Neutrophil (primary cell): Measurements from ENCODE around the gene LIPE.

Source experiments
- H3K27ac ChIP-seq: fragments of 200-600 bp; sonication (generic); 2 replicates; pipeline ENCODE4 v1.5.1; 2016; ENCODE audit warnings: mild to moderate bottlenecking, moderate library complexity
- H3K27me3 ChIP-seq: fragments of 200-600 bp; sonication (generic); 2 replicates; pipeline ENCODE4 v1.6.0; 2016; ENCODE audit warnings: mild to moderate bottlenecking
- H3K36me3 ChIP-seq: fragments of 200-600 bp; sonication (generic); 2 replicates; pipeline ENCODE4 v1.5.1; 2017
- H3K4me1 ChIP-seq, 2 experiments: fragments of 200-600 bp in 1 of 2; sonication (generic) in 1 of 2; 1 replicate in 1 of 2; 2 replicates in 1 of 2; pipeline versions ENCODE4 v1.5.1 to v1.6.1; 2013 to 2016; ENCODE audit warnings: low read depth in 1 of 2, low read length in 1 of 2, mild to moderate bottlenecking in 1 of 2, moderate library complexity in 1 of 2; ENCODE audit not compliant: control insufficient read depth in 1 of 2, insufficient read depth in 1 of 2
- H3K4me3 ChIP-seq, 2 experiments: fragments of 200-600 bp in 1 of 2; sonication (generic) in 1 of 2; 1 replicate in 1 of 2; 2 replicates in 1 of 2; pipeline ENCODE4 v1.5.1; 2013 to 2016; ENCODE audit warnings: low read depth in 1 of 2, low read length in 1 of 2, mild to moderate bottlenecking in 1 of 2, moderate library complexity in 1 of 2
- H3K9me3 ChIP-seq: fragments of 200-600 bp; sonication (generic); 2 replicates; pipeline ENCODE4 v1.5.1; 2016
- TF ChIP-seq, protein P1 (sequence below): fragments of 200-600 bp; sonication (generic); IDR thresholded peaks from 2 replicates; pipeline ENCODE4 v1.5.1; 2016; ENCODE audit warnings: antibody characterized with exemption

Gene LIPE

DNA sequence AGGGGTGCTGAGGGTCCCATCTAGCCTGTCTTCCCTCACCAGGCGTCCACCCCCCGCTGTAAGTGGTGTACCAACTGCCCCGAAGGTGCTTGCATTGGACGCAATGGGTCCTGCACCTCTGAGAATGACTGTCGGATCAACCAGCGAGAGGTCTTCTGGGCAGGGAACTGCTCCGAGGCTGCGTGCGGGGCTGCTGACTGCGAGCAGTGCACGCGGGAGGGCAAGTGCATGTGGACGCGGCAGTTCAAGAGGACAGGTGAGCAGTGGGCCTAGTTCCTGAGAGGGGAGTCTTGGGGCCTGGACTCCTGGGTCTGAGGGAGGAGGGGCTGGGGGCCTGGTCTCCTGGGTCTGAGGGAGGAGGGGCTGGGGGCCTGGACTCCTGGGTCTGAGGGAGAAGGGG, 64.8 kb downstream of the LIPE start:
- Histone ChIP-seq H3K27me3 (no peaks in the 10 kb centered on the region), H3K27ac (no peak overlapping the region), H3K4me3 (no peak overlapping the region), H3K9me3 (no peaks in the 10 kb centered on the region), H3K4me1 (no peaks in the 10 kb centered on the region), H3K36me3 (peaks cover 5% of the 10 kb centered on the region)
- TF ChIP-seq, protein P1, sequence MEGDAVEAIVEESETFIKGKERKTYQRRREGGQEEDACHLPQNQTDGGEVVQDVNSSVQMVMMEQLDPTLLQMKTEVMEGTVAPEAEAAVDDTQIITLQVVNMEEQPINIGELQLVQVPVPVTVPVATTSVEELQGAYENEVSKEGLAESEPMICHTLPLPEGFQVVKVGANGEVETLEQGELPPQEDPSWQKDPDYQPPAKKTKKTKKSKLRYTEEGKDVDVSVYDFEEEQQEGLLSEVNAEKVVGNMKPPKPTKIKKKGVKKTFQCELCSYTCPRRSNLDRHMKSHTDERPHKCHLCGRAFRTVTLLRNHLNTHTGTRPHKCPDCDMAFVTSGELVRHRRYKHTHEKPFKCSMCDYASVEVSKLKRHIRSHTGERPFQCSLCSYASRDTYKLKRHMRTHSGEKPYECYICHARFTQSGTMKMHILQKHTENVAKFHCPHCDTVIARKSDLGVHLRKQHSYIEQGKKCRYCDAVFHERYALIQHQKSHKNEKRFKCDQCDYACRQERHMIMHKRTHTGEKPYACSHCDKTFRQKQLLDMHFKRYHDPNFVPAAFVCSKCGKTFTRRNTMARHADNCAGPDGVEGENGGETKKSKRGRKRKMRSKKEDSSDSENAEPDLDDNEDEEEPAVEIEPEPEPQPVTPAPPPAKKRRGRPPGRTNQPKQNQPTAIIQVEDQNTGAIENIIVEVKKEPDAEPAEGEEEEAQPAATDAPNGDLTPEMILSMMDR: no peak

DNA sequence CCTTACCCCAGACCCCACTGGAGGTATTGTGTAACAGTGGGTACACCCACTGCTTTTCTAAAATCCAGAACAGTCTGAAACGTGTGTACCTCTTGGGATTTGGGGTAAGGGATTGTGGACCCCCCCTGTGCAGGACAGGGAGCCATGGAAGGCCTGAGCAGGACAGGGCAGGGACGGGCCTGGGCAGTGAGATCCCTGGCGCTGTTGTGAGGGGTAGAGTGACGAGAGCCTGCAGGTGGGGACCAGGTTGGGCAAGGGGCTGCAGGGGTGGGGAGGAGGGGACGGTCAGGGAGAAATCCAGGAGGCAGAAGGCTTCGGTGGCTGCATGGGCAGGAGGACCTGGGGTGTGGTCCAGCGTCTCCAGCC, 65.7 kb downstream of the LIPE start:
- H3K4me3 ChIP-seq: no peak overlapping the region
- no peaks in the 10 kb centered on the region for H3K9me3 ChIP-seq
- no peak overlapping the region for H3K27ac ChIP-seq
- H3K36me3 ChIP-seq: peaks cover 11% of the 10 kb centered on the region
- H3K27me3 ChIP-seq: no peaks in the 10 kb centered on the region
- TF ChIP-seq, protein P1: no peak
- H3K4me1 ChIP-seq: no peaks in the 10 kb centered on the region

DNA sequence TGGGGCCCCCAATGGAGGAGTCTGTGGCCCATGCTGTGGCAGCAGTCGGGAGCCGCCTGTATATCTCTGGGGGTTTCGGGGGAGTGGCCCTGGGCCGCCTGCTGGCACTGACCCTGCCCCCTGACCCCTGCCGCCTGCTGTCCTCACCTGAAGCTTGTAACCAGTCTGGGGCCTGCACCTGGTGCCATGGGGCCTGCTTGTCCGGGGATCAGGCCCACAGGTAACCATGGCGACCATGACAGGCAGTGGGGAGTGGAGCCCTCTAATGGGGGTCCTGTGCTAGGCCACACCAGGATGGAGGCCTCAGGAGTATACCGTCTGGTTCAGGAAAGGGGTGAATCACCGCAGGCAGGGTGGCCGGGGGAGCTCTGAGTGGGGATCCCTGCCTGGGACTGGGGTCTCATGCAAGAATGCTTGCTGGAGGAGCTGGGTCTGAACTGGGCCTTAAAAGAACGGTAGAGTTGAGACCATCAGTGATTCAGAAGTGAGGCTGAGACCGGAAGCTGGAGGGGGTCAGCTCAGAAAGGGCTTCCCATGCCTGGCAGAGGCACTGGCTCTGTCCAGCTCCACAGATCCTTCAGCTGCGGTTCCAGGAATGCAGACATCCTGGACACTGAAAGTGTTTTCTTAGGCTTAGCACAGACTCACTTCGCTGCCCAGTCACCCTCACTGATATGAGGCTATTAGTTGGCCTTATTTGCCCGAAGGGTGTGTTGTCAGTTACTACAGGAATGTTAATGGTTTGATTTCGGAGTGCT, 66.2 kb downstream of the LIPE start:
- Histone ChIP-seq H3K27ac (no peak overlapping the region), H3K4me1 (no peaks in the 10 kb centered on the region), H3K9me3 (no peaks in the 10 kb centered on the region), H3K27me3 (no peaks in the 10 kb centered on the region), H3K36me3 (peaks cover 11% of the 10 kb centered on the region), H3K4me3 (no peak overlapping the region)
- TF ChIP-seq, protein P1: no peak

DNA sequence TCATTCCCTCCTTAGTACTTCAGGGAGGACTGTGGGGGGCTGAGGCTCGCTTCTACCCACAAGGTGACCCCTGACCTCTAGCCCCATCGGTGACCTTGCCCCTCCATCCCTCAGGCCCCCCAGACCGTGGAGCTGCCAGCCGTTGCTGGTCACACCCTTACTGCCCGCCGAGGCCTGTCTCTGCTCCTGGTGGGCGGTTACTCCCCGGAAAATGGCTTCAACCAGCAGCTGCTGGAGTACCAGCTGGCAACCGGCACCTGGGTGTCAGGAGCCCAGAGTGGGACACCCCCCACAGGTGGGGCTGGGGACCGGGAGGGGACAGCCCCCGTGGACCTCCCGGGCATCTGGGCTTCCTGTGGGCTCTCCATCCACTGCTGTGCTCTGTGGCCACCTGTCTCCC, 69.9 kb downstream of the LIPE start:
- H3K4me1 ChIP-seq: no peaks in the 10 kb centered on the region
- H3K36me3 ChIP-seq: peaks cover 16% of the 10 kb centered on the region
- no peaks in the 10 kb centered on the region for H3K27me3 ChIP-seq
- H3K9me3 ChIP-seq: no peaks in the 10 kb centered on the region
- TF ChIP-seq, protein P1: no peak
- H3K4me3 ChIP-seq: no peak overlapping the region
- H3K27ac ChIP-seq: no peak overlapping the region

DNA sequence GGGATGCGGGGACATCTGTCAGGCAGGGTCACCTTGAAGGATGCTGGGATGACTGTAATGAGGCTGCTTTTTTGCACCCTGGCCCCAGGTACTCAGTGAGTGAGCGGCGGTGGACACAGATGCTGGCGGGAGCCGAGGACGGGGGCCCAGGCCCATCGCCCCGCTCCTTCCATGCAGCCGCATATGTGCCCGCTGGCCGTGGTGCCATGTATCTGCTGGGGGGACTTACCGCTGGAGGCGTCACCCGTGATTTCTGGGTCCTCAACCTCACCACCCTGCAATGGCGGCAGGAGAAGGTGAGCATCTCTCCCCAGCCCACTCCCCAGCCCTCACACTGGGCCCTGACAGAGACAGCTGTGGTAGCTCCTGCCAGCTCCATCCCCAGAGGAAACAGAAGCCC, 70.5 kb downstream of the LIPE start:
- H3K27me3 ChIP-seq: no peaks in the 10 kb centered on the region
- TF ChIP-seq, protein P1: no peak

More for the DNA sequence above, 70.5 kb downstream of the LIPE start:
- Histone ChIP-seq H3K27ac (no peak overlapping the region), H3K4me1 (no peaks in the 10 kb centered on the region), H3K9me3 (no peaks in the 10 kb centered on the region), H3K4me3 (no peak overlapping the region), H3K36me3 (peaks cover 16% of the 10 kb centered on the region)
